Suprapubic skin (tissue), 4 donors: ENCODE results near the gene F10. TPM values are rescaled to one million over a fixed set of nuclear protein-coding genes. Genes with fewer than 3 reads are reported as not detected.

Experiments used
- DNase-seq, 2 donors: peaks; one replicate each; pipeline ENCODE4 v3.0.0-alpha.2; 2019; ENCODE audit warnings: low spot score in 2 of 2
- H3K27ac ChIP-seq: fragments of 200-600 bp; sonication (generic); one replicate; pipeline ENCODE4 v1.5.1; 2019
- H3K27me3 ChIP-seq: fragments of 200-600 bp; sonication (generic); one replicate; pipeline ENCODE4 v1.5.1; 2019
- H3K36me3 ChIP-seq: fragments of 200-600 bp; sonication (generic); one replicate; pipeline ENCODE4 v1.5.1; 2019
- H3K4me1 ChIP-seq: fragments of 200-600 bp; sonication (generic); one replicate; pipeline ENCODE4 v1.5.1; 2019
- H3K4me3 ChIP-seq: fragments of 200-600 bp; sonication (generic); one replicate; pipeline ENCODE4 v1.5.1; 2019; ENCODE audit warnings: mild to moderate bottlenecking
- H3K9me3 ChIP-seq: fragments of 200-600 bp; sonication (generic); one replicate; pipeline ENCODE4 v1.5.1; 2019
- EP300 ChIP-seq: sonication (generic); formaldehyde crosslinking; IDR thresholded peaks from one replicate; pipeline ENCODE4 v1.6.1; 2017; ENCODE audit warnings: antibody characterized with exemption
- POLR2A ChIP-seq, 2 donors: fragments of 450-650 bp; IDR thresholded peaks; one replicate each; pipeline ENCODE4 v1.6.1; 2017; ENCODE audit warnings: antibody characterized with exemption in 2 of 2, mild to moderate bottlenecking in 2 of 2, moderate library complexity in 2 of 2
- POLR2AphosphoS5 ChIP-seq, 3 donors: sonication (generic); formaldehyde crosslinking; IDR thresholded peaks; one replicate each; pipeline ENCODE4 v1.6.1; 2017; ENCODE audit warnings: antibody characterized with exemption in 3 of 3
- WGBS: methylation state at CpG from one replicate; pipeline ENCODE4 v1.1.5; 2018; 5-methylcytosine and 5-hydroxymethylcytosine counted together
- total RNA-seq, 4 donors: library from RNA; depleted of rRNA; stranded (reverse); fragments of >200 nt; gene quantifications; one replicate each; pipeline ENCODE4 v1.1.0, GENCODE V29; 2016
- TF ChIP-seq, protein P1 (sequence below), 2 donors: fragments of 200-600 bp in 1 of 2; fragments of 450-650 bp in 1 of 2; sonication (generic) in 1 of 2; IDR thresholded peaks; one replicate each; pipeline ENCODE4 v1.5.1; 2016 to 2019; ENCODE audit warnings: antibody characterized with exemption in 2 of 2, mild to moderate bottlenecking in 1 of 2, moderate library complexity in 1 of 2

Gene F10
- total RNA-seq, 4 donors from 2014 or later: 4.9 to 7.8 (median 6.7) TPM

GRCh38 chr13:113091211-113091771 lies 31.3 kb upstream of the F10 start:
- WGBS: 77% methylated on average over 17 of the region's 30 CpGs
- TF ChIP-seq, protein P1, sequence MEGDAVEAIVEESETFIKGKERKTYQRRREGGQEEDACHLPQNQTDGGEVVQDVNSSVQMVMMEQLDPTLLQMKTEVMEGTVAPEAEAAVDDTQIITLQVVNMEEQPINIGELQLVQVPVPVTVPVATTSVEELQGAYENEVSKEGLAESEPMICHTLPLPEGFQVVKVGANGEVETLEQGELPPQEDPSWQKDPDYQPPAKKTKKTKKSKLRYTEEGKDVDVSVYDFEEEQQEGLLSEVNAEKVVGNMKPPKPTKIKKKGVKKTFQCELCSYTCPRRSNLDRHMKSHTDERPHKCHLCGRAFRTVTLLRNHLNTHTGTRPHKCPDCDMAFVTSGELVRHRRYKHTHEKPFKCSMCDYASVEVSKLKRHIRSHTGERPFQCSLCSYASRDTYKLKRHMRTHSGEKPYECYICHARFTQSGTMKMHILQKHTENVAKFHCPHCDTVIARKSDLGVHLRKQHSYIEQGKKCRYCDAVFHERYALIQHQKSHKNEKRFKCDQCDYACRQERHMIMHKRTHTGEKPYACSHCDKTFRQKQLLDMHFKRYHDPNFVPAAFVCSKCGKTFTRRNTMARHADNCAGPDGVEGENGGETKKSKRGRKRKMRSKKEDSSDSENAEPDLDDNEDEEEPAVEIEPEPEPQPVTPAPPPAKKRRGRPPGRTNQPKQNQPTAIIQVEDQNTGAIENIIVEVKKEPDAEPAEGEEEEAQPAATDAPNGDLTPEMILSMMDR (IDR thresholded peaks at IDR 0.05): no peak
- TF ChIP-seq EP300 (no peak), POLR2A (IDR thresholded peaks at IDR 0.05) (no peak), POLR2AphosphoS5 (IDR thresholded peaks at IDR 0.05) (no peak)
- H3K27me3 ChIP-seq: no peaks in the 10 kb centered on the region
- DNase-seq: no peak
- H3K36me3 ChIP-seq: peaks cover 42% of the 10 kb centered on the region
- H3K27ac ChIP-seq: no peak overlapping the region
- H3K4me3 ChIP-seq: no peak overlapping the region
- H3K9me3 ChIP-seq: no peaks in the 10 kb centered on the region
- no peaks in the 10 kb centered on the region for H3K4me1 ChIP-seq

DNA sequence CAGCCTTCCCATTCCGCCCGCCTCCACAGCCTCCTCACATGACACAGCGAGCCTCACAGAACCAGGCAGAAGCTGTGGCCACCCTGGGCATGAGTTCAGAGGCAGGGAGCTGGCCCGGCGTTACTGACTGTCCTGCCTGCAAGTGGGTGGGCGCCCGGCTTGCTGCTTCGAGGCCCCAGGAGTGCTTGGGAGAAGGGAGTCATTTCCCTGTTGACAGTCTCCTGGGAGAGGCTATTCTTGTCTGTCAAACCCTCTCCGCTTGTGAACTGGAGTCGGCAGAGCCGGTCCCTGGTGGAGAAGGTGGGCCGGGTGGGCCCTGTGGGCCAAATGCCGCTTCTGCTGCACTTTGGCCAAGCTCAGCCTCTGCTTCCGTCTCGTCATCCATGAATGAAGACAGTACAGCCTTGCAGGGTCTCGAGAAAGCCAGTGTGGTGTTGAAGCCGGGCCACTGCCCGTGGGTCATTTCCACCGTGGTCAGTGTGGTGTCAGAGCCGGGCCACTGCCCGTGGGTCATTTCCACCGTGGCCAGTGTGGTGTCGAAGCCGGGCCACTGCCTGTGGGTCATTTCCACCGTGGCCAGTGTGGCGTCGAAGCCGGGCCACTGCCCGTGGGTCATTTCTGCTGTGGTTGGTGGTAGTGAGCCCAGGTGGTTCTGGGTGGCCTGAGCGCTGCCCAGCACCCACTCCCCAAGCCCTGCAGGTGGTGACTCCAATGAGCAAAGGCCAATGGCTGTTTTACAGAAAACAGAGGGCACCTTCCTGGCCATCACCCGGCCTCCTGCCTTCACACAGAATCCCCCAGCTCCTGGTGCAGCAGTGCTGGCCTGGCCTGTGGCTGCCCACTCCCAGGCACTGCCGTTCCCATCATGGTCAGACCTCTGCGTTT lies 30.5 kb upstream of the F10 start:
- H3K27me3 ChIP-seq: no peaks in the 10 kb centered on the region
- no peaks in the 10 kb centered on the region for H3K4me1 ChIP-seq
- no peak overlapping the region for H3K4me3 ChIP-seq
- no peaks in the 10 kb centered on the region for H3K9me3 ChIP-seq
- H3K27ac ChIP-seq: no peak overlapping the region
- 91% methylated on average over 26 of the region's 33 CpGs for WGBS
- no peak for DNase-seq
- H3K36me3 ChIP-seq: peaks cover 43% of the 10 kb centered on the region
- TF ChIP-seq, protein P1 (IDR thresholded peaks at IDR 0.05): no peak
- no peak for TF ChIP-seq POLR2A (IDR thresholded peaks at IDR 0.05)
- TF ChIP-seq EP300: no peak
- no peak for TF ChIP-seq POLR2AphosphoS5 (IDR thresholded peaks at IDR 0.05)

- no peaks in the 10 kb centered on the region for H3K4me1 ChIP-seq
- no peaks in the 10 kb centered on the region for H3K9me3 ChIP-seq
- no peaks in the 10 kb centered on the region for H3K27me3 ChIP-seq
- H3K27ac ChIP-seq: no peak overlapping the region
- TF ChIP-seq POLR2AphosphoS5 (IDR thresholded peaks at IDR 0.05) (no peak), POLR2A (IDR thresholded peaks at IDR 0.05) (no peak), EP300 (no peak)
- TF ChIP-seq, protein P1 (IDR thresholded peaks at IDR 0.05): no peak
- DNase-seq: no peak
- peaks cover 35% of the 10 kb centered on the region for H3K36me3 ChIP-seq
- no peak overlapping the region for H3K4me3 ChIP-seq
- WGBS: 87% methylated on average over 25 of the region's 25 CpGs
These were observed 29.6 kb upstream of the F10 start for GRCh38 chr13:113092776-113093579.

- no peaks in the 10 kb centered on the region for H3K4me1 ChIP-seq
- no peaks in the 10 kb centered on the region for H3K27me3 ChIP-seq
- peaks cover 26% of the 10 kb centered on the region for H3K36me3 ChIP-seq
- H3K9me3 ChIP-seq: no peaks in the 10 kb centered on the region
- TF ChIP-seq POLR2AphosphoS5 (IDR thresholded peaks at IDR 0.05): no peak
- TF ChIP-seq POLR2A (IDR thresholded peaks at IDR 0.05): no peak
- TF ChIP-seq EP300: no peak
- TF ChIP-seq, protein P1 (IDR thresholded peaks at IDR 0.05): no peak
- no peak overlapping the region for H3K27ac ChIP-seq
- DNase-seq: no peak
- WGBS: 89% methylated on average over 22 of the region's 29 CpGs
- no peak overlapping the region for H3K4me3 ChIP-seq
These were observed 28.8 kb upstream of the F10 start for GRCh38 chr13:113093580-113094409.
